ENCODE data around the gene ERBB4. TPM values are rescaled to one million over a fixed set of nuclear protein-coding genes. Genes with fewer than 3 reads are reported as not detected.

ERBB4 gene
- total RNA-seq, 1 experiment from 2014 or later, result not detected

DNA sequence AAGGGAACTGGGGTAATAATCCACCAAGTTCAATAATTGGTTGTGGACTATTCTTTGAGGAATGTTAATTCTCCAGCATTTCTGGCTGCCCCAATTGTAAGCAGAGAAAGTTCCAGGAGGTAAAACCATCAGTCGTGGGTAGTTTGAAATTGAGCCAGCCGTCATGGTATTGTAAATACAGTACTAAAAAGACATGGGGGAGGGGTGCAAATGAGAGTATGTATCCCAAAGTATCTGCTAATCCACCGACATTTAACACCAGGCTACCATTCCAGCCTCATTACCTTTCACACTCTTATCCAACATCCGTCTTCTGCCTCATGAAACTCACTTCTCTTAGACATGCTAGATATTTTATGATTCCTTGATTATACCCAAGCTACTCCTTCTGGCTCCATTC lies 507.9 kb downstream of the ERBB4 start:
- Mint-ChIP-seq H3K27me3 (ENCODE audit: insufficient read depth, unreplicated experiment) (peaks cover 39% of the 10 kb centered on the region), H3K9me3 (ENCODE audit: unreplicated experiment) (no peaks in the 10 kb centered on the region), H3K27ac (ENCODE audit: low read depth, unreplicated experiment) (no peak overlapping the region), H3K4me1 (ENCODE audit: insufficient read depth, unreplicated experiment) (no peaks in the 10 kb centered on the region), H3K4me3 (ENCODE audit: unreplicated experiment) (no peak overlapping the region), H3K36me3 (ENCODE audit: insufficient read depth, unreplicated experiment) (no peaks in the 10 kb centered on the region)
- ChIA-PET CTCF (interaction anchor here (0.7 kb wide), 1 partner anchor 9 kb away, joined by 3 read pairs; no protein-coding TSS in a partner anchor), POLR2A (no interaction called here)
- intact Hi-C loops (cut with micrococcal nuclease), result no loop called here
- BruUV-seq (replicated peaks), result no TSS peak
- no peak for DNase-seq (ENCODE audit: unreplicated experiment)
- TF ChIP-seq, protein P1, sequence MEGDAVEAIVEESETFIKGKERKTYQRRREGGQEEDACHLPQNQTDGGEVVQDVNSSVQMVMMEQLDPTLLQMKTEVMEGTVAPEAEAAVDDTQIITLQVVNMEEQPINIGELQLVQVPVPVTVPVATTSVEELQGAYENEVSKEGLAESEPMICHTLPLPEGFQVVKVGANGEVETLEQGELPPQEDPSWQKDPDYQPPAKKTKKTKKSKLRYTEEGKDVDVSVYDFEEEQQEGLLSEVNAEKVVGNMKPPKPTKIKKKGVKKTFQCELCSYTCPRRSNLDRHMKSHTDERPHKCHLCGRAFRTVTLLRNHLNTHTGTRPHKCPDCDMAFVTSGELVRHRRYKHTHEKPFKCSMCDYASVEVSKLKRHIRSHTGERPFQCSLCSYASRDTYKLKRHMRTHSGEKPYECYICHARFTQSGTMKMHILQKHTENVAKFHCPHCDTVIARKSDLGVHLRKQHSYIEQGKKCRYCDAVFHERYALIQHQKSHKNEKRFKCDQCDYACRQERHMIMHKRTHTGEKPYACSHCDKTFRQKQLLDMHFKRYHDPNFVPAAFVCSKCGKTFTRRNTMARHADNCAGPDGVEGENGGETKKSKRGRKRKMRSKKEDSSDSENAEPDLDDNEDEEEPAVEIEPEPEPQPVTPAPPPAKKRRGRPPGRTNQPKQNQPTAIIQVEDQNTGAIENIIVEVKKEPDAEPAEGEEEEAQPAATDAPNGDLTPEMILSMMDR (IDR thresholded peaks at IDR 0.05; ENCODE audit: unreplicated experiment), result no peak

DNA sequence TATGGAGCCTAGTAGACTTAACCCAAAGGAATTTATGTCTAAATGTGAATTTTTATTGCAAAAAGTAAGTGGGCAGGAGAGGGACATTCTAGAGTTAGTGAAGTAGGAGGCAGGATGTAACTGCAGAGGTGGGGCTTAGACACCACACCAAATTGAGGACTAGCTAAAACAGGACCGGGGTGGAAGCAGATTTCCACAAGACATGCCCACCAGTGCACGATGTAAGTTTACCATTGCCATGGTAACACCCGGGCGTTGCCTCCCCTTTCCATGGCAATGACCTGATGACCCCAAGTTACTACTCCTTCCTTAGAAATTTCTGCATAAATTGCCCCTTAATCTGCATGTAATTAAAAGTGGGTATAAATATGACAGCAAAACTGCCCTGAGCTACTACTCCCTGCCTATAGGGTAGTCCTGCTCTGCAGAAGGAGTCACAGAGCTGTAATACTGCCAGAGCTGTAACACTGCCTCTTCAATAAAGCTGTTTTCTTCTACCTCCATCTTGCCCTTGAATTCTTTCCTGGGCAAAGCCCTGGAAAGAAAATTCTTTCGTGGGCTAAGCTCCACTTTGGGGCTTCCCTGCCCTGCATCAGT lies 509.7 kb downstream of the ERBB4 start:
- no peak overlapping the region for H3K4me3 Mint-ChIP-seq (ENCODE audit: unreplicated experiment)
- no peaks in the 10 kb centered on the region for H3K9me3 Mint-ChIP-seq (ENCODE audit: unreplicated experiment)
- DNase-seq (ENCODE audit: unreplicated experiment), result no peak
- POLR2A ChIA-PET, result no interaction called here
- intact Hi-C loops (cut with micrococcal nuclease), result no loop called here
- CTCF ChIA-PET, result no interaction called here
- BruUV-seq (replicated peaks), result no TSS peak
- no peaks in the 10 kb centered on the region for H3K36me3 Mint-ChIP-seq (ENCODE audit: insufficient read depth, unreplicated experiment)
- no peak overlapping the region for H3K27ac Mint-ChIP-seq (ENCODE audit: low read depth, unreplicated experiment)
- TF ChIP-seq, protein P1 (IDR thresholded peaks at IDR 0.05; ENCODE audit: unreplicated experiment), result no peak
- H3K4me1 Mint-ChIP-seq (ENCODE audit: insufficient read depth, unreplicated experiment), result no peaks in the 10 kb centered on the region
- H3K27me3 Mint-ChIP-seq (ENCODE audit: insufficient read depth, unreplicated experiment), result peaks cover 42% of the 10 kb centered on the region

DNA sequence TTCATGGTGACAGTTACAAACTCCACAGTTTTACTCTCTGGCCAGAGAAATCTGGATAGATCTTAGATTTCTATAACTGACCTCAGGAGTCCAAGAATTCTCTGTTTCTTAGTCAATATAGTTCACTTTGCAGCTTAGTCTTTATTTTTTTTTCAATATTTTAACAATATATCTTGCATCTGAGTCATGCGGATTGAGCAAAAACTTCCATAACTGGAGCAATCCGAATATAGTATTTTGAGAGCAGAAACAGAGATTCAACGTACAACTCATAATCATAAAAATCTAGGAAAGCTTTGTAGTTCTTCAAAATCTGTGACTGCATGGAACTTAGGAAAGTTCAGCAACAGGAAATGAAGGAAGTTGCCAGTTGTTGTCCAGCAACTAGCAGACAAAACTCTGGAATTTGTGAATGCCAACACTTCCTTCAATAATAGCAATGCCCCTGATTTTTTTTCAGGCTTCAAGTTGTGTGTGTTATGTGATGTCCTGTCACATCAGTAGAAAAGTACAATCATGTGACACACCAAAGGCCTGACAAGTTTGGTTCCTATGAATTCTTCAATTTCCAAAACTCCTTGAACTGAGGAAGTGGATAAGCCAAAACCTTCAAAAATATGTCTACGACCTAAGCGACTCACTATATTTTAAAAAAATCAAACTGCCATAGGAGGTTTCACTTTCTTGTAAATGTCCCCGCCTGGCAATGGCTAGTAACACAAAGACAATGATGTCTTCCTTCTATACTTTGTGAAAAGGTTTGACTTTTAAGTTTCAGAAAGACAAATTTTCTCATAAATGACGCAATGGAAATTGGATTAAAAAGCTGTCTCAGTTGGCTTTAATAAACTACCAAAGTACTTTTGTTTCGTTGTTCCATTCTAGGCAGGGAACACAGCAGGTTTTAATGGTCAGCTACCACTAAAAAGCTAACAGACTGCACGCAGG lies 510.6 kb downstream of the ERBB4 start:
- H3K4me1 Mint-ChIP-seq (ENCODE audit: insufficient read depth, unreplicated experiment), result no peaks in the 10 kb centered on the region

DNA sequence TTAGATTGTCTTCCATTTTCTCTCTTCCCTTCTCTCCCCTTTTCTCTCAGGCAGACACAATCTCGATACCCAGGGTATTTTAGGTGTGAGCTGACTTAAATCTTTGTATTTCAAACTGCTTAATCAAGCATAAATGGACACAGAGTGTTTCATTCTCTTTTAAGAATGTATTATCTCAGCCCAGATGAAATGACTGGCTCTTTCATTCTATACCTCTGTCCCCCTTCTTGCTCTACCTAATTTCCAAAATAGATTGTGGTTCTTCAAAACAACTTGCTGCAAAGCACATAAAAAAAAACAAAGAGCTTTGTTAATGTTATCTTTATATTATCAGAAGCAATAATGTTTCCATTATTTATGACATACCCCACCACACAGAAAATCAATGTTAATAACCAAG lies 514.6 kb downstream of the ERBB4 start:
- TF ChIP-seq, protein P1 (IDR thresholded peaks at IDR 0.05; ENCODE audit: unreplicated experiment), result no peak
- Mint-ChIP-seq H3K9me3 (ENCODE audit: unreplicated experiment) (no peaks in the 10 kb centered on the region), H3K36me3 (ENCODE audit: insufficient read depth, unreplicated experiment) (no peaks in the 10 kb centered on the region), H3K4me1 (ENCODE audit: insufficient read depth, unreplicated experiment) (no peaks in the 10 kb centered on the region), H3K27ac (ENCODE audit: low read depth, unreplicated experiment) (no peak overlapping the region), H3K27me3 (ENCODE audit: insufficient read depth, unreplicated experiment) (peaks cover 28% of the 10 kb centered on the region), H3K4me3 (ENCODE audit: unreplicated experiment) (no peak overlapping the region)
- no peak for DNase-seq (ENCODE audit: unreplicated experiment)
- intact Hi-C loops (cut with micrococcal nuclease), result no loop called here
- no TSS peak for BruUV-seq (replicated peaks)
- POLR2A ChIA-PET, result no interaction called here
- CTCF ChIA-PET, result interaction anchor here (0.8 kb wide), 1 partner anchor 18 kb away, joined by 3 read pairs; no protein-coding TSS in a partner anchor

More for the DNA sequence above, 510.6 kb downstream of the ERBB4 start:
- CTCF ChIA-PET, result interaction anchor here (0.5 kb wide), 1 partner anchor 1777 kb away, joined by 4 read pairs; no protein-coding TSS in a partner anchor
- Mint-ChIP-seq H3K4me3 (ENCODE audit: unreplicated experiment) (no peak overlapping the region), H3K36me3 (ENCODE audit: insufficient read depth, unreplicated experiment) (no peaks in the 10 kb centered on the region), H3K27ac (ENCODE audit: low read depth, unreplicated experiment) (no peak overlapping the region), H3K9me3 (ENCODE audit: unreplicated experiment) (no peaks in the 10 kb centered on the region), H3K27me3 (ENCODE audit: insufficient read depth, unreplicated experiment) (peaks cover 47% of the 10 kb centered on the region)
- POLR2A ChIA-PET, result no interaction called here
- no peak for DNase-seq (ENCODE audit: unreplicated experiment)
- intact Hi-C loops (cut with micrococcal nuclease), result no loop called here
- BruUV-seq (replicated peaks), result no TSS peak
- TF ChIP-seq, protein P1 (IDR thresholded peaks at IDR 0.05; ENCODE audit: unreplicated experiment), result no peak
